Epithelial cell of proximal tubule (primary cell): ENCODE data around the gene RPL15. TPM values are rescaled to one million over a fixed set of nuclear protein-coding genes. Genes with fewer than 3 reads are reported as not detected.
"Not testable (repeated sequence)": the region's sequence is repeated elsewhere in the genome, so short reads cannot be mapped to it uniquely, and the experiment has no call there.

Experiments
- DNase-seq: peaks from one replicate; pipeline ENCODE4 v3.0.0-alpha.2; 2011; ENCODE audit warnings: low read depth
- H3K4me3 ChIP-seq: 2 replicates; pipeline ENCODE4 v1.5.1; 2011; ENCODE audit warnings: low read depth, mild to moderate bottlenecking, low read length
- total RNA-seq: library from RNA; depleted of rRNA; stranded (reverse); fragments of >200 nt; gene quantifications from 2 replicates; pipeline ENCODE4 v1.2.3, GENCODE V29; 2015
- TF ChIP-seq, protein P1 (sequence below): conservative IDR thresholded peaks from 2 replicates; pipeline ENCODE4 v1.5.1; 2012; ENCODE audit warnings: low read depth, mild to moderate bottlenecking, low read length

Gene RPL15
- 1,941 and 2,849 TPM in 2 replicates for total RNA-seq

GRCh38 chr3:23916886-23917678, at the start of gene RPL15, which contains the start of gene NKIRAS1:
TSS of gene RPL15 (plus strand) at chr3:23917132. CDS start at chr3:23917860, 728 bp downstream.
TSS of gene NKIRAS1 (minus strand) at chr3:23916990. CDS start at chr3:23910904, 6,086 bp downstream.
- H3K4me3 ChIP-seq, result peak within 1 kb of the TSS; percentile 95
- TF ChIP-seq, protein P1, sequence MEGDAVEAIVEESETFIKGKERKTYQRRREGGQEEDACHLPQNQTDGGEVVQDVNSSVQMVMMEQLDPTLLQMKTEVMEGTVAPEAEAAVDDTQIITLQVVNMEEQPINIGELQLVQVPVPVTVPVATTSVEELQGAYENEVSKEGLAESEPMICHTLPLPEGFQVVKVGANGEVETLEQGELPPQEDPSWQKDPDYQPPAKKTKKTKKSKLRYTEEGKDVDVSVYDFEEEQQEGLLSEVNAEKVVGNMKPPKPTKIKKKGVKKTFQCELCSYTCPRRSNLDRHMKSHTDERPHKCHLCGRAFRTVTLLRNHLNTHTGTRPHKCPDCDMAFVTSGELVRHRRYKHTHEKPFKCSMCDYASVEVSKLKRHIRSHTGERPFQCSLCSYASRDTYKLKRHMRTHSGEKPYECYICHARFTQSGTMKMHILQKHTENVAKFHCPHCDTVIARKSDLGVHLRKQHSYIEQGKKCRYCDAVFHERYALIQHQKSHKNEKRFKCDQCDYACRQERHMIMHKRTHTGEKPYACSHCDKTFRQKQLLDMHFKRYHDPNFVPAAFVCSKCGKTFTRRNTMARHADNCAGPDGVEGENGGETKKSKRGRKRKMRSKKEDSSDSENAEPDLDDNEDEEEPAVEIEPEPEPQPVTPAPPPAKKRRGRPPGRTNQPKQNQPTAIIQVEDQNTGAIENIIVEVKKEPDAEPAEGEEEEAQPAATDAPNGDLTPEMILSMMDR, result peak; percentile 35
- no peak for DNase-seq

- DNase-seq, result no peak
- TF ChIP-seq, protein P1, result no peak
- H3K4me3 ChIP-seq, result no peak overlapping the region
These were observed 49.5 kb upstream of the RPL15 start for GRCh38 chr3:23867400-23867799.

- DNase-seq, result no peak
- TF ChIP-seq, protein P1, result no peak
- no peak overlapping the region for H3K4me3 ChIP-seq
These were observed 49.1 kb upstream of the RPL15 start for GRCh38 chr3:23867838-23868237.

DNA sequence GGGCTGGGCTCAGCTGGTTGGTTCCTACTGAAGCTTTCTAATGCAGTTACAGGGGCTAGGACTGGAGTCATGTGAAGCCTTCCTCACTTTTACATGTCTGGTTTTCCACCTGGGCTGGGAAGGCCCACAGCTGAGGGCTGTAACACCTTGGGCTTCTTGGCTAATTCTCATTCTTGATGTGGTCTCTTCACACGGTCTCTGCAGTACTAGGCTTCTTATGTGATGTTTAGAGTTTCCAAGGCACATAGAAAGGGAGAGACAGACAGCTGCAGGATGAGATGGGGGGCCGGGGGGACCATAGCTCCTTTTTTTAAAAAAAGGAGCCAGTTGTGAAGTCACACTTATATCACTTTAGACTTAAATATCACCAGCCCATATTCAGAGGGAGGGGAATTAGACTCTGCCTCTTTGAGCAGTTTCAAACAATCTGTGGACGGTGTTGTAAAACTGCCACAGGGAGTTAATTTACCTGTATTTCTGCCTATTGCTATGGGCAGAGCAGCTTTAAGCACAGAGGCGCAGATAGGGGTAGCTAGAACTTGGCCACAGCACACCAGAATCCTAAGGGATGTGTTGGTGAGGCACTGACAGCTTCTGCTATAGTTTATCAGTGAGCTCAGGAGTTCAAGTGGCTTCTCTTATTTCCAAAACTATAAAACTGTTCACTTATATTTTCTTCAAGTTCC, 46.8 kb upstream of the RPL15 start:
- TF ChIP-seq, protein P1, result no peak
- no peak overlapping the region for H3K4me3 ChIP-seq
- no peak for DNase-seq

DNA sequence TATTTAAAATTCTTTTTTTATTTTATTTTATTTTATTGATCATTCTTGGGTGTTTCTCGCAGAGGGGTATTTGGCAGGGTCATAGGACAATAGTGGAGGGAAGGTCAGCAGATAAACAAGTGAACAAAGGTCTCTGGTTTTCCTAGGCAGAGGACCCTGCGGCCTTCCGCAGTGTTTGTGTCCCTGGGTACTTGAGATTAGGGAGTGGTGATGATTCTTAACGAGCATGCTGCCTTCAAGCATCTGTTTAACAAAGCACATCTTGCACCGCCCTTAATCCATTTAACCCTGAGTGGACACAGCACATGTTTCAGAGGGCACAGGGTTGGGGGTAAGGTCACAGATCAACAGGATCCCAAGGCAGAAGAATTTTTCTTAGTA, 46.3 kb upstream of the RPL15 start:
- H3K4me3 ChIP-seq, DNase-seq: not testable (repeated sequence)

DNA sequence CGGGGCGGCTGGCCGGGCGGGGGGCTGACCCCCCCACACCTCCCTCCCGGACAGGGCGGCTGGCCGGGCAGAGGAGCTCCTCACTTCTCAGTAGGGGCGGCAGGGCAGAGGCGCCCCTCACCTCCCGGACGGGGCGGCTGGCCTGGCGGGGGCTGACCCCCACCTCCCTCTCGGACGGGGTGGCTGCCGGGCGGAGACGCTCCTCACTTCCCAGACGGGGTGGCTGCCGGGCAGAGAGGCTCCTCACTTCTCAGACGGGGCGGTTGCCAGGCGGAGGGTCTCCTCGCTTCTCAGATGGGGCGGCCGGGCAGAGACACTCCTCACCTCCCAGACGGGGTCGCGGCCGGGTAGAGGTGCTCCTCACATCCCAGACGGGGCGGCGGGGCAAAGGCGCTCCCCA, 45.6 kb upstream of the RPL15 start:
- not testable (repeated sequence) for H3K4me3 ChIP-seq, DNase-seq

DNA sequence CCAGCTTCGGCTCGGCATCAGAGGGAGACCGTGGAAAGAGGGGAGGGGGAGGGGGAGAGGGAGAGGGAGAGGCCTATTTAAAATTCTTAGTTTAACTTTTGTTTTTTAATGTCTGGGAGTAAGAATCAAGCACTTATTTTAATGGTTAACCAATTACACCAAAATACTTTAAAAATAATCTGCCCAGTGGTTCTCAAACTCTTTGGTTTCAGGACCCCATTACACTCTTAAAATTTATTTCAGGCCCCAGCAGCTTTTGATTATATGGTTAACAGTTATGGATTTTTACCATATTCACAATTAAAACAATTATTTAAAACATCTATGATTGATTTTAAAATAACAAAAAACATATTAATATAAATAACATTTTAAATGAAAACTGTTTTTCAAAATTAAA, 44.6 kb upstream of the RPL15 start:
- no peak overlapping the region for H3K4me3 ChIP-seq
- DNase-seq, result no peak
- TF ChIP-seq, protein P1, result no peak

- no peak for DNase-seq
- TF ChIP-seq, protein P1, result no peak
These were observed 43.0 kb upstream of the RPL15 start for GRCh38 chr3:23873941-23874340.

More at GRCh38 chr3:23873941-23874340, 43.0 kb upstream of the RPL15 start:
- no peak overlapping the region for H3K4me3 ChIP-seq
